Left lung (tissue), 10 donors: Measurements from ENCODE around the gene NTMT2. TPM values are rescaled to one million over a fixed set of nuclear protein-coding genes. Genes with fewer than 3 reads are reported as not detected.

Source experiments
- ATAC-seq: fragments of 200-7000 bp; cut with Tn5 transposase; one replicate; pipeline ENCODE4 v1.9.1; 2020; ENCODE audit warnings: moderate library complexity
- DNase-seq, 4 donors: peaks; one replicate each; pipeline ENCODE4 v3.0.0-alpha.2; 2013 to 2020
- H3K27ac ChIP-seq, 2 donors: fragments of 200-600 bp; sonication (generic) in 1 of 2; one replicate each; pipeline versions ENCODE4 v1.5.0 to v1.8.0; 2020 to 2021
- H3K27me3 ChIP-seq, 2 donors: fragments of 200-600 bp; sonication (generic) in 1 of 2; one replicate each; pipeline versions ENCODE4 v1.5.0 to v1.8.0; 2020 to 2021
- H3K36me3 ChIP-seq, 2 donors: fragments of 200-600 bp; sonication (generic) in 1 of 2; one replicate each; pipeline versions ENCODE4 v1.5.0 to v1.8.0; 2020 to 2021
- H3K4me1 ChIP-seq, 2 donors: fragments of 200-600 bp; one replicate each; pipeline ENCODE4 v1.8.0; 2021
- H3K4me3 ChIP-seq, 2 donors: fragments of 200-600 bp; sonication (generic) in 1 of 2; one replicate each; pipeline versions ENCODE4 v1.5.0 to v1.8.0; 2020 to 2021; ENCODE audit warnings: mild to moderate bottlenecking in 1 of 2
- H3K9me3 ChIP-seq, 2 donors: fragments of 200-600 bp; sonication (generic) in 1 of 2; one replicate each; pipeline versions ENCODE4 v1.5.0 to v1.8.0; 2020 to 2021
- intact Hi-C, 2 donors: fragments of 100-400 bp; cut with DNase I; formaldehyde crosslinking; loops; one replicate each; pipeline versions ENCODE4 v1.11.2 to v1.14.2; 2022
- microRNA-seq, 2 donors: library from miRNA; unstranded; fragments of <30 nt; microRNA quantifications; one replicate each; pipeline ENCODE4, GENCODE V29; 2019
- polyA plus RNA-seq, 6 donors: library from polyadenylated mRNA; unstranded; fragments of 120-200 nt; gene quantifications; one replicate each; pipeline ENCODE4 v1.2.1, GENCODE V29; 2013; ENCODE audit not compliant: insufficient read length in 6 of 6
- total RNA-seq, 2 donors: library from RNA; stranded (reverse); fragmentation: NEBNext Ultra II Directional; extraction: Animal tissue kit (Norgen Biotek cat#: 25700); gene quantifications; one replicate each; pipeline ENCODE4 v1.2.1, GENCODE V29; 2021
- TF ChIP-seq, protein P1 (sequence below), 2 donors: fragments of 200-600 bp; sonication (generic) in 1 of 2; IDR thresholded peaks; one replicate each; pipeline versions ENCODE4 v1.5.0 to v1.8.0; 2021; ENCODE audit warnings: antibody characterized with exemption in 2 of 2
- donor health status: DM: no; HTN: yes; CAD: no.
- donor health status: DM: no; HTN: no; CAD: no.

The NTMT2 gene
- total and polyA plus RNA-seq, 8 donors = not detected

DNA sequence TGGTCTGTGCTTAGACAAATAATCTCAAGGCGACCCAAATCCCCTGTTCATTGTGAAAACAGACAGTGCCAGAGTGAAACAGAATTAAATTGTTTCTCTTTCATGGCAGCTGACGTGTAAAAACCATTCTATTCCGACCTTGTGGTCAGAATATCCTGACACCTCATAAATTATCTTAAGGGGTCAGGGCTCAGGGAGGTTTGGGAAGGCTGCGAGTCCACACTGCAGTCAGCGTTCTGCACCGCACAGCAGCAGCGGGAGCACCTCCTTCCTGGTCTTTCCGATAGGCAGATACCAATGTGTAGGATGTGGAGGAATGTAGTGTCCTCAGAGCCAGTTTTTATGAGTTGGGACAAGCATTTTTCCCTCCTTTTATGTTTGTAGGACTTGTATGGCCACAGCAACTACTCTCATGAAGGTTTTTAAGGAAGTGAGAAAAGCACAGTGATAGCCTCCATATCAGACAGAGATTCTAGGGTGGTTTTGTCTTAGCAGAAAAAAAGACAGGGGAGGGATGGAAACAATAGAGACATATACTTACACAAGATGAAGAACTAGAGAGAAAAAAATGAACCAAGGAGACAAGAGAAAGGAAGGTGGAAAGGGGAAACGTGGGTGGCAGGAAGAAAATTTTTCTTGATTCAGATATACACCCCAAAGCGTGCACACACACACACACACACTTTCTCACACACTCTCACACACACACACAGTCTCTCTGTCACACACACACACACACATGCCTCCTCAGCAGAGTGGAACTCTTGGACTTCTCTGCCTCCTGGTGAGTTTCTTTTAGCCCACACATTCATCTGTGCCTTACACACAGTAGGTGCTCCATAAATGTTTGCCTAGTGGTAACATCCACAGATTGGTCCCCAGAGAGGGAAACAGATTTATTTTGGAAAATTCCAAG, 68.6 kb downstream of the NTMT2 start:
- DNase-seq (peak in 1 of 4 donors; percentile 24), ATAC-seq (peak; percentile 61)
- Histone ChIP-seq H3K27ac (no peak overlapping the region), H3K36me3 (no peaks in the 10 kb centered on the region), H3K4me1 (no peaks in the 10 kb centered on the region), H3K9me3 (no peaks in the 10 kb centered on the region), H3K4me3 (no peak overlapping the region), H3K27me3 (no peaks in the 10 kb centered on the region)
- TF ChIP-seq, protein P1, sequence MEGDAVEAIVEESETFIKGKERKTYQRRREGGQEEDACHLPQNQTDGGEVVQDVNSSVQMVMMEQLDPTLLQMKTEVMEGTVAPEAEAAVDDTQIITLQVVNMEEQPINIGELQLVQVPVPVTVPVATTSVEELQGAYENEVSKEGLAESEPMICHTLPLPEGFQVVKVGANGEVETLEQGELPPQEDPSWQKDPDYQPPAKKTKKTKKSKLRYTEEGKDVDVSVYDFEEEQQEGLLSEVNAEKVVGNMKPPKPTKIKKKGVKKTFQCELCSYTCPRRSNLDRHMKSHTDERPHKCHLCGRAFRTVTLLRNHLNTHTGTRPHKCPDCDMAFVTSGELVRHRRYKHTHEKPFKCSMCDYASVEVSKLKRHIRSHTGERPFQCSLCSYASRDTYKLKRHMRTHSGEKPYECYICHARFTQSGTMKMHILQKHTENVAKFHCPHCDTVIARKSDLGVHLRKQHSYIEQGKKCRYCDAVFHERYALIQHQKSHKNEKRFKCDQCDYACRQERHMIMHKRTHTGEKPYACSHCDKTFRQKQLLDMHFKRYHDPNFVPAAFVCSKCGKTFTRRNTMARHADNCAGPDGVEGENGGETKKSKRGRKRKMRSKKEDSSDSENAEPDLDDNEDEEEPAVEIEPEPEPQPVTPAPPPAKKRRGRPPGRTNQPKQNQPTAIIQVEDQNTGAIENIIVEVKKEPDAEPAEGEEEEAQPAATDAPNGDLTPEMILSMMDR (IDR thresholded peaks at IDR 0.05) = no peak
- intact Hi-C loops = no loop called here

DNA sequence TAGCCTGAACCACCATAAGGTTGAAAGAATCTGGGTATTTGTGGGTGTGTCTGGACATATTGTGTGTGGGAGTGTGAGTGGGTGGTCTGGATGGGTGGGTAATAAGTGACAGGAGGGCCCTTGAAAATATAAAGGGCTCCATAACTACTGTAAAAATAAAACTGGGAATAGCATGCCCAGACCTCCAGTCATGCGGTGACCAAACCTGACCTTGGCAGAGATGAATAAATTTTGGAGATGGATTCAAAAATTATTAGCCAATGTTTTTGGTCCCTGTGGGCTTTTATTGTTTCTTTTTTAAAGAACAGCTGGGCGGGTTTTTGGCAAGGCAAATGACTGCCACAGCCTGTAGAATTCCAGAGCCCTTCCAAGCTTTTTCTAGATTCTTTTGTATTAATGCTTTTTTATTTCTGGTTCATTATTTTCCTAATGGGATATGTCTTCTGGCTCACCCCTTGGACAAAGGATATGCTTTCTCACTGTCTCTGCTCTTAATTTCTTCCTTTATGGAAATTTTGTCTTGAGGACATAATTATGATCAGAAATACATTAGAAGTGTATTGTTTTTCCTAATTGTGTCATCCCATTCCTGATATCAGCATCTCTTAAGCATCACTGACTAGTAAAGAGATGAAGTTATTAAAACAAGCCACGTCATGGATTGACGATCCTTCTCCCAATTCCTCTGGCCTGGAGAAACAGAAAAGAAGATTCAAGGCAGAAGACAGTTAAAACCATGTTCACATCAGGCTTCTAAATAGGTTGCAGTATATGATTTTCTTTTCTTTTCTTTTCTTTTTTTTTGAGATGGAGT, 69.5 kb downstream of the NTMT2 start:
- intact Hi-C loops = no loop called here
- Histone ChIP-seq H3K27ac (no peak overlapping the region), H3K4me3 (no peak overlapping the region), H3K9me3 (no peaks in the 10 kb centered on the region), H3K36me3 (no peaks in the 10 kb centered on the region), H3K27me3 (no peaks in the 10 kb centered on the region), H3K4me1 (no peaks in the 10 kb centered on the region)
- ATAC-seq (peak; percentile 11), DNase-seq (no peak)
- TF ChIP-seq, protein P1 (IDR thresholded peaks at IDR 0.05) = no peak

DNA sequence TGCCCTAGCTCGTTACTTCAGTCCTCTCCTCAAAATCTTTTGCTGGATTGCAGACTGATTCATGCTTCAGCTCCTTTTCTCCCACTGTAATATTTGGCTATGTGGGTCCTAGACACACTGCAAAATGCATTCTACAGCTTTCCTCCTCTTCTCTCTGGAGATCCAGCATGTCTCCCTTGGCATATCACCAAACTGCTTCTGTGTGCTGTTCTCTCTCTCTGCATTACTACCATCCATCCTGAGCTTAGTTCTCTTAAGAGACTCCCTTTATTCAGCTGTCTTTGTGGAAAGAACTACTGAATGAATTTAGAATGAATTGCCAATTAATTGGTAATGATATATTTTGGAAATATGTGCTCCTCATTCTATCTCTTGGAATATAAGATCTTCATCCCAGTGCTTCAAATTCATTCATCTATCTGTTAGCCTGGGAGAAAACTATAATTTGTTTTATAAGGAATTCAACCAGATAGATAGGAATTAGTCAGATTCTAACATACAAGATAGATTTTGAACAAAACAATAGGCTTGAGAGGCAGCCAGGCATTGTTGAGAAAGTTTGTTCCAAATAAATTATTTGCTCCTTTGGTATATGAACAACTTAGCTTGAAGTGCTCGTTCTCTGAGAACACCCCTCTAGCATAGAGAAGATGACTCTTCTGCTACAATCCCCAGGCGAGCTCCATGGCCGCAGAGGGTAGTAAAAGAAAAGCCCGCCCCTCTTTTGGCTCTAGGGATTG, 71.9 kb downstream of the NTMT2 start:
- intact Hi-C loops = no loop called here
- TF ChIP-seq, protein P1 (IDR thresholded peaks at IDR 0.05) = no peak

DNA sequence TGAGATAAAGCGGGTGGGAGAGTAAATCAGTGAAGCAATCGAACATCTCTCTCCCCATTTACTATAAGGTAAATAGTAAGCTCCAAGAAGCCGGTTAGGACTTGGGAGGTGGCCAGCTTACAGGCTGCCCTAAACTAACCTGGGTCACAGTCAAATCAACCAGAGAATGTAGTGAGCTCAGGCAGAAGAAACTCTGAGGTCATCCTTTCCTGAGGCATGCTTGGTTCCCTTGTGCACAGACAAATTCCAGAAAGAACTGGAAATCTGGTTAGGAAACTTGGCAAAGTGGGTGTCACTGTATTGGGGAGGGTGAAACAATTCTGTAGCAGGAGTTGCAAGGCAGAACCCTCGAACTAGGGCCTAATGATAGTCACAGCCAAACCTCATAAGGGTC, 72.5 kb downstream of the NTMT2 start:
- no peaks in the 10 kb centered on the region for H3K27me3 ChIP-seq
- intact Hi-C loops = no loop called here
- H3K4me3 ChIP-seq = no peak overlapping the region
- no peaks in the 10 kb centered on the region for H3K4me1 ChIP-seq
- H3K9me3 ChIP-seq = no peaks in the 10 kb centered on the region
- DNase-seq (no peak), ATAC-seq (no peak)
- TF ChIP-seq, protein P1 (IDR thresholded peaks at IDR 0.05) = no peak
- H3K27ac ChIP-seq = no peak overlapping the region
- no peaks in the 10 kb centered on the region for H3K36me3 ChIP-seq

More for the DNA sequence above, 71.9 kb downstream of the NTMT2 start:
- Histone ChIP-seq H3K4me3 (no peak overlapping the region), H3K27ac (no peak overlapping the region), H3K27me3 (no peaks in the 10 kb centered on the region), H3K9me3 (no peaks in the 10 kb centered on the region), H3K36me3 (no peaks in the 10 kb centered on the region), H3K4me1 (no peaks in the 10 kb centered on the region)
- DNase-seq (no peak), ATAC-seq (no peak)

Small RNA genes within 50 kb of the gene (microRNA-seq; reads per million reads assigned to microRNA genes)
- 0 reads per million in 2 donors for gene MIR3119-1
- gene MIR3119-2 = 0 reads per million in 2 donors

Other genes with a start within 250 kb of the NTMT2 start
- gene KIFAP3, start 71.3 kb upstream of the NTMT2 start, total RNA-seq = 10 to 100 TPM; 23.2 to 27.5 TPM
- gene KIFAP3, start 71.3 kb upstream of the NTMT2 start, polyA plus RNA-seq = 10 to 100 TPM; 31.9 to 40.7 (median 34.6) TPM